Mammary epithelial cell (primary cell): Measurements from ENCODE around the gene SP4.

Experiments
- CTCF ChIP-seq, 2 donors: IDR thresholded peaks in 1 of 2; conservative IDR thresholded peaks in 1 of 2; 2 replicates each; pipeline ENCODE4 v1.5.1; 2011 to 2012; ENCODE audit warnings: inconsistent platforms in 2 of 2, low read length in 2 of 2, mild to moderate bottlenecking in 2 of 2, control low read depth in 1 of 2, low read depth in 1 of 2; ENCODE audit not compliant: insufficient read depth in 1 of 2; ENCODE audit errors: extremely low read depth in 1 of 2
- EZH2 ChIP-seq: IDR thresholded peaks from 2 replicates; pipeline ENCODE4 v1.6.1; 2012; ENCODE audit warnings: low read length, inconsistent platforms, borderline replicate concordance

GRCh38 chr7:21562385-21562784 lies 134.5 kb downstream of the SP4 start:
- TF ChIP-seq CTCF (conservative IDR thresholded peaks at IDR 0.05 in 1 of 2, IDR thresholded peaks at IDR 0.05 in 1 of 2; ENCODE audit: extremely low read depth in 1 of 2, insufficient read depth in 1 of 2, low read depth in 1 of 2, low read length in 2 of 2) = no peak
- no peak for TF ChIP-seq EZH2
